ENCODE measurements around the gene PHLDB1.
"Not testable (repeated sequence)": the region's sequence is repeated elsewhere in the genome, so short reads cannot be mapped to it uniquely, and the experiment has no call there.

Gene PHLDB1

DNA sequence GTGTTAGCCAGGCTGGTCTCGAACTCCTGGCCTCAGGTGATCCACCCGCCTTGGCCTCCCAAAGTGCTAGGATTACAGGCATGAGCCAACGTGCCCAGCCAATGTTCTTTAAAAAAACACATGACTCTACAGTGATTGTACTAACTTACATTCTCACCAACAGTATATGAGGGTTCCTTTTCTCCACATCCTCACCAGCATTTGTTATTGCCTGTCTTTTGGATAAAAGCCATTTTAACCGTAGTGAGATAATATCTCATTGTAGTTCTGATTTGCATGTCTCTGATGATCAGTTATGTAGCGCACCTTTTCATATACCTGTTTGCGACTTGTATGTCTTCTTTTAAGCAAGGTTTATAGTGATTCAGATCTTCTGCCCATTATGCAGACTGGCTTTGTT is 75.5 kb downstream of the PHLDB1 start:
- in situ Hi-C loops (cut with HindIII; ENCODE audit: low sequenced_read_pairs) = not testable (repeated sequence)

DNA sequence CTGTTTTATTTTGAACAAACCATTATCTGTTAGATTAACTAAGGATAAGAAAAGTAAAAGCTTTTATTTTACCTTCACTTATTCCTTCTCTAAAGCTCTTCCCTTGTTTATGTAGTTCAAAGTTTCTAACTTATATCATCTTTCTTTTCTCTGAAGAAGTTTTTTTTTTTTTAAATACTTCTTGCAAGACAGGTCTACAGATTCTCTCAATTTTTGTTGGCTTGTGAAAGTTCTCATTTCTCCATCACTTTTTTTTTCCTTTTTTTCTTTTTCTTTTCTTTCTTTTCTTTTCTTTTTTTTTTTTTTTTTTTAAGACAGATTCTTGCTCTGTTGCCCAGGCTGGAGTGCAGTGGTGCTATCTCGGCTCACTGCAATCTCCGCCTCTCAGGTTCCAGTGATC is 76.8 kb downstream of the PHLDB1 start:
- in situ Hi-C loops (cut with HindIII; ENCODE audit: low sequenced_read_pairs) = no loop called here

DNA sequence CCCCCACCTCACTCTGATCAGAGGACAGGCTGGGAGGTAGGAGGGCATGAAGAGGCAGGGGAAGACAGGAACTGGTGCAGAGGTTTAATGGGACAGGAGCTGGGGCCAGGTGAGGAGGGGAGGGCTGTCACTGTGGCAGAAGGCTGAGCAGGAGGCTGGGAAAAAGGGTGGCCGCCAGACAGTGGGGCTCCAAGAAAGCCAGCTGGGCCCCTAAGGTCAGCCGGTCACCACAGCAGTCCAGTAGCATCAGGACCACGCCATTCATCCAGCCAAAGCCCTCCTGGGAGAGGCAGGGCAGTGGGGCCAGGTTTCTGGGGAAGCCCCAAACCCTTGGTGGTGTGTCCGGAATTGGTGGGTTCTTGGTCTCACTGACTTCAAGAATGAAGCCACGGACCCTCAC is 80.5 kb downstream of the PHLDB1 start:
- in situ Hi-C loops (cut with HindIII; ENCODE audit: low sequenced_read_pairs) = no loop called here

DNA sequence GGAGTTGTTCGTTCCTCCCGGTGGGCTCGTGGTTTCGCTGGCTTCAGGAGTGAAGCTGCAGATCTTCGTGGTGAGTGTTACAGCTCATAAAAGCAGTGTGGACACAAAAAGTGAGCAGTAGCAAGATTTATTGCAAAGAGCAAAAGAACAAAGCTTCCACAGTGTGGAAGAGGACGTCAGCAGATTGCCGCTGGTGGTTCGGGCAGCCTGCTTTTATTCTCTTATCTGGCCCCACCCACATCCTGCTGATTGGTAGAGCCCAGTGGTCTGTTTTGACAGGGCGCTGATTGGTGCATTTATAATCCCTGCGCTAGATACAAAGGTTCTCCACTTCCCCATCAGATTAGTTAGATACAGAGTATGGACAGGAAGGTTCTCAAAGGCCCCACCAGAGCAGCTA is 80.9 kb downstream of the PHLDB1 start:
- in situ Hi-C loops (cut with HindIII; ENCODE audit: low sequenced_read_pairs) = not testable (repeated sequence)

DNA sequence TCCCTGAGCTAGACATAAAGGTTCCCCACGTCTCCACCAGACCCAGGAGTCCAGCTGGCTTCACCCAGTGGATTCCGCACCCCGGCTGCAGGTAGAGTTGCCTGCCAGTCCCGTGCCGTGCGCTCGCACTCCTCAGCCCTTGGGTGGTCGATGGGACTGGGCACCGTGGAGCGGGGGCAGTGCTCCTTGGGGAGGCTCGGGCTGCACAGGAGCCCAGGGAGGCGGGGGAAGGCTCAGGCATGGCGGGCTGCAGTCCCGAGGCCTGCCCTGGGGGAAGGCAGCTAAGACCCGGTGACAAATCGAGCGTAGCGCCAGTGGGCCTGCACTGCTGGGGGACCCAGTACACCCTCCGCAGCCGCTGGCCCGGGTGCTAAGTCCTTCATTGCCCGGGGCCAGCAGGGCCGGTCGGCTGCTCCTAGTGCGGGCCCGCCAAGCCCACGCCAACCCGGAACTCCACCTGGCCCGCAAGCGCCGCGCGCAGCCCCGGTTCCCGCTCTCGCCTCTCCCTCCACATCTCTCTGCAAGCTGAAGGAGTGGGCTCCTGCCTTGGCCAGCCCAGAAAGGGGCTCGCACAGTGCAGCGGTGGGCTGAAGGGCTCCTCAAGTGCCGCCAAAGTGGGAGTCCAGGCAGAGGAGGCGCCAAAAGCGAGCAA is 81.6 kb downstream of the PHLDB1 start:
- in situ Hi-C loops (cut with HindIII; ENCODE audit: low sequenced_read_pairs) = no loop called here

DNA sequence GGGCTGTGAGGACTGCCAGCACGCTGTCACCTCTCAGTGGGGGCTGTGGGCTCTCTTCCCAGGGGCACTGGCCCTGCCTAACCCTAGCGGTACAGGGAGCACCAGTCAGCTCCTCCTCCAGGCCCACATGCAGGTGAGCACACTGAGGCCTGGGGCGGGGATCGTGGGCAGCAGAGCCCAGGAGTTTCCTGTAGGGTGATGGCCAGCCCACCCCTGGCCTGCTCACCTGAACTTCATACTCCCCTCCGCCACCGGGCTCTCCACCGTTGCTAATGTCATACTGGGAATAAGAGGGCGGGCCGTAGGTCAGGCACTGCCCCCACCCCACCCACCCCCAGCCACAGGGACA is 82.1 kb downstream of the PHLDB1 start:
- in situ Hi-C loops (cut with HindIII; ENCODE audit: low sequenced_read_pairs) = no loop called here

DNA sequence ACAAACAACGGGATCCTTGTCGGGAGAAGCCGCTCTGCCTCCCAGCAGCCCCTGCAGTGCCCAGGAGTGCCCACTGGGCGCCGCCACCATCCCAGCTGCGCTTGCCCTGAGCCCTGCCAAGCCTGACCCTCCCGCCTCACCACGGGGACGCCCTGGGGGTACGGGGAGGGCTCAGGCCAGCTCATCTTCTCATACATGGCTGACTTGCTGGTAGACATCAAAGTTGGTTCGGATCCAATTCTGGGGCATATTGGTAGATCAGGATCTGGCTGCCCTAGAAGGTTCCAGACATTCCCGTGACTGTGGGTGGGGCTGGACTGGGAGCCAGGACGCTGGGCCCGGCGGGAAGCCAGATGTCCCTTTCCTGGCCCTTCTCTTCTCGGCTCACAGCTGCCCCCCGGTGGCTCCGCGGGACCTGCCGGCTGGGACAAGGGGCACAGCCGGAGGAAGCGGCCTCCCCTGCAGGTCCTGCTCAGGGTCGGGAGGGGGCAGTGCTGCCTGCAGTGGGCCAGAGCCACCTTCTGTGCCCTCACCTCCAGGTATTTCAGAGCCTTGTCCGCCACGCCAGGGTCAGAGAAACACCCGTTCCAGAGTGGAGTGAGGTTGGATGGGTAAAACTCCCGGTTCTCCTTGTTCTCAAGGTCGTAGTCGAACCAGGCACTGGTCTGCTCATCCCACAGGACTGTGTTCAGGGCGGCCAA is 82.6 kb downstream of the PHLDB1 start:
- in situ Hi-C loops (cut with HindIII; ENCODE audit: low sequenced_read_pairs) = no loop called here

DNA sequence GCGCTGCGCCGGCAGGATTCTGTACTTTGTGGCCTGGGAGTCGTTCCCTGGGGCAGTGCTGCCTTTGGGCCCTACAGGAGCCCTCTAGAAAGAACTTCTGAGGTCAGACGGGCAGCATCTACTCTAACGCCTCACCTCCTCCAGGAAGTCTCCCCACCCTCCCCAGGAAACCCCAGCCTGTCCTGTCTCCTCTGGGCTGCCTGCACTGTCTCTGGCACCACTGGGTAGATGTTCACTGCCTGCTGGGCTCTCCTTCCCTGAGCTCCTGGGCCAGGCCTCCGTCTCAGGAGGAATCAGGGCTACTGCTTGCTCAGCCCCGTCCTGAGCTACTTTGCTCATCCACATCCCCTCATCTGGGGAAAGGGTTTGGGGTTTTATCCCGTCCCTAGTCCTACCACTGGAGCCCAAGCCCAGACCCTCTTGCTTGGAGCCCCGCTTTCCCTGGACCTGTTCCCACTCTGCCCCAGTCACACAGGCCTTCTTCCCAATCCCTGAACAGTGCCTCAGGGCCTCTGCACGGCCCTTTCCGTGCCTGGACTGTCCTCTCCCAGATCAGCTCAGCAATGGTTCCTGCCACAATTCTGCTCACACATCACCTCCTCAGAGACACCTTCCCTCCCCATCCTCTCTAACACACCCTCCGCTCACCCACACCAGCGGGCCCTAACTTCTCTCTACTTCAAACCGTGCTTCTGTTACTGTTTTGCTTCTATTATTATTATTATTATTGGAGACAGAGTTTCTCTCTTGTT is 83.3 kb downstream of the PHLDB1 start:
- in situ Hi-C loops (cut with HindIII; ENCODE audit: low sequenced_read_pairs) = no loop called here

DNA sequence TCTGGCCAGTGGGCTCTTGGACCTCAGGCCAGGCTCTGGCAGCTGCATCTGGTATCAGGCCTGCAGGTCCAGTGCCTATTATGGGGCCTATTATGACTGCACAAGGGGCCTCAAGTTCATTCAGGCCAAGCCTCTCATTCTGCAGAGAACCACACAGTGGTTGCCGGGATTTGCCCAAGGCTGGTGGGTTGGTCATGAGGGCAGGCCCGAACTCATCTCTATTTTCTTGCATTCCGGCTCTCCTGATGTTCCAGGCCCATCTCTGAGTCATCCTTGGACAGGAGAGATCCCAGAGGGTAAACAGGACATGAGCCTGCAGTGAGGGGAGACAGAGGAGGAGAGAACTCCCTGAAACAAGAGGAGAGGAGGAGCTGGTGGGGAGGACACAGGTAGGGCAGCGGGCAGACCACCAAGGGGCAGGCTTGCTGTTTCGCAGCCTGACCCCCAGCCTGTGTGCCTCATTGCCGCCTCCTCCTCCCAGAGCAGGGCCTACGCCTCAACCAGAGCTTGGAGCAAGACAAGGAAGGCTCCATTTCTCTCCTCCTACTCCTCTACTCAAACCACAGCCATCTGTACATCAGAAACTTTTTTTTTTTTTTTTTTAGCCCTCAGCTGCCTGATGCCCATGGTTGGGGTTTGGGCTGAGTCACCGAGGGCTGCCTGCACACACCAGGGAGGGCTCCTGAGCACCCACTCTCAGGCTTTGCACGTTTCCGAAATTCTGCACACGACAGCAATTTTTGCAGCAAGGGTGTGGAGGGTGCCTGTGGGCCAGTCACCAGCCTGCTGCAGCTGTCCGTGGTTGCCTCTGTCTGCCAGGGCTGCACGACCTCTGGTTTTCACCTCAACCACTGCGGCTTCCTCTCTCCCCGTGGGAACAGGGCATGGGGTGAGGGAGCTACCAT is 84.8 kb downstream of the PHLDB1 start:
- in situ Hi-C loops (cut with HindIII; ENCODE audit: low sequenced_read_pairs) = no loop called here

DNA sequence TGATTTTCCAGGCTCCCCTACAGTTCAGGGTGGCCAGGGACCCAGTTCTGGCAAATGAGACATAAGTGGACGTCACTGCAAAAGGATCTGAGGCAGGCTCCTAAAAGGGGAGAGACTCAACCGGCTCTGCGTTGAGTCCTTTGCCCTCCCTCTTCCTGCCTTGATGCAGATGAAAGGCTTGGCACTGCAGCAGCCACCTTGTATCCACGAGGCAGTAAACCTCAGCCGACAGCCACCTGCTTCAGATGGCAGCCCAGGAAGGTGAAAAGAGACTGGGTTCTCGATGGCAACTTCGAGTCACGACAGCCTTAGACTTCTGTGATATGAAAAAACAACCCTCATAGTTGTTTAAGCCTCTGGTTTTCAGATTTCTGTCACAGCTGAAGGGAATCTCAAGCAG is 86.8 kb downstream of the PHLDB1 start:
- in situ Hi-C loops (cut with HindIII; ENCODE audit: low sequenced_read_pairs) = no loop called here

DNA sequence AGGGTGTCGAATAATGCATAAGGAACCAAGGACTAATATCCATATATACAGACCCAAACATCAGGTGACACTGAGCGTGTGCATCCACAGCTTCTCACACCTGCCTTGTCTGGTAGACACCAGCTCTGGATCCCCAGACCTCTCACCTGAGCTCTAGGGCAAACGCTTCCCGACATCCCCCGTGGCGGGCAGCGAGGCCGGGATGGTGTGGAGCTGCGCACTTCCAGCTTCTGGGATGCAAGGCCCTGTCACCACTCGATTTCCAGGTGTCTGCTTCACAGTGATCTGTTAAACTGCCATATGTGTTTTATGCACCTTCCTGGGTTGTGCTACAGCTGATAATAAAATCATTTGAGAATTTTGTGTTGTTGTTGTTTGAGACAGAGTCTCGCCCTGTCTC is 87.4 kb downstream of the PHLDB1 start:
- in situ Hi-C loops (cut with HindIII; ENCODE audit: low sequenced_read_pairs) = no loop called here

DNA sequence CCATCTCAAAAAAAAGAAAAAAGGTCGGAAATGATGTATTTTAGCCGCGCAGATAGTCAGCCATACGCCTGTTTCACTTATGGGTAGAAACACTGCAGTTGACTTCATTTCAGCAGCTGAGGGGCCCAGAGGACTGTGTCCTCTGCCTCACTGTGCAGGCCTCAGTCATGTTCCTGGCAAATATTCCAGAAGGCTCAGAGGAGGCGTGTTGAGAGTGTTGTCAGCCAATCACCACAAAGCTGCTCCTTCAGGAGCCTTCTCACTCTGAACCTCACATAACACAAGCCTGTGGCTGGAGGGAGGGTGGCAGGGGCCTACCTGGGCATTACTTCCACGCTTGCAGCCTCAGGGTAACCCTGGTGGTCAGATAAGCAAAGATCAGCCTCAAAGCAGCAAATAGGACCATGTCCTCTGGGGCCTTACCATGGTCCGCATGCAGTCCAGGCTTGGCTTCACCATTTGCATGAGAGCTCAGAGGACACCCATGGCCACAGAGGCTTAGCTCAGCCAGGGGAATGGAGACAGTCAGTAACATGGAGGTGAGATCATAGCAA is 89.3 kb downstream of the PHLDB1 start:
- in situ Hi-C loops (cut with HindIII; ENCODE audit: low sequenced_read_pairs) = no loop called here

DNA sequence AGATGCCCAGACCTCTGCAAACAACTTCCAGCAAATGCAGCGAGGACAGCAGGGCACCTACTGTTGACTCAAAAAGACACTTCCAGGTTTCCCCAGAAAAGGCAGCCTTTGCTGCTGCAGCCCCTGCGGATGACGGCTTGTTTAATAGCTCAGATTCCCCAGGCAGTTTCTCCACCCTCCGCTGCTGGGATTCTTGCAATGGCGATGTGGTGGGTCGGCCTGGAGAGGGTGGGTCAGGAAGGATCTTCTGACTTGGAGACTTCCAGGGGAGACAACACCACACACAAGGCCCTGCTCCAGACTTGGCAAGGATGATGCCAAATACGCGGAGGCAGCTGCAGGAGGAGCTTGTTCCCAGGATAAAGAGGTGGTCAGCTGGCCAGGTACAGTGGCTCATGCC is 89.9 kb downstream of the PHLDB1 start:
- in situ Hi-C loops (cut with HindIII; ENCODE audit: low sequenced_read_pairs) = no loop called here

DNA sequence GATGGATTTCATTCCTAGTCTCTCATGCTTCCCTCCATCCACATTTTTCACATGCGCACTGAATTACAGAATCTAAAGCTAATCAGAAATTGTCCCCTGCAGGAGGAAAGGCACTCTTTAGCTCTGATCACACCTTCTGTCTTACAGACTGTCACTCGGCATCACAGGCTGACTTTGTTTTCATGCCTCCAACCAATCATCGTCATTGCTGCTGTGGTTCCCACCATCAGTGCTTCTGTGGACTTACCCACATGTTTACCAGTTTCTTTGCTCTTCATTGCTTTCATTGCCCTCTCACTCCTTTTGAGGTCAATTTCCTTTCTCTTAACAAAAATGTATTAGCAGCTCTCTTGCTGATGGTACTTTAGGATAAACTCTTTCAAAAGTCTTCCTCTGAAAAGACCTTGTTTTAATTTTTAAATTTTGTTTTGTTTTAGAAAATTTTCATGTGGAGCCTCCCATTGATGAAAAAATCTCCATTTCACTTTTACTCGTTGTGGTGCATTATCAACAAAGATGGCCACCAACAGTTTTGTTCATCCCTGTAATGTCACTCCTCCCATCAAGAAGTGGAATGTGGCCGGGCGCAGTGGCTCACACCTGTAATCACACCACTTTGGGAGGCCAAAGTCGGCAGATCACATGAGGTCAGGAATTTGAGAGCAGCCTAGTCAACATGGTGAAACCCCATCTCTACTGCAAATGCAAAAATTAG is 92.2 kb downstream of the PHLDB1 start:
- in situ Hi-C loops (cut with HindIII; ENCODE audit: low sequenced_read_pairs) = loop anchor here (25.0 kb wide), 1 partner anchor 238 kb away; the partner anchor contains the start of gene BCL9L

DNA sequence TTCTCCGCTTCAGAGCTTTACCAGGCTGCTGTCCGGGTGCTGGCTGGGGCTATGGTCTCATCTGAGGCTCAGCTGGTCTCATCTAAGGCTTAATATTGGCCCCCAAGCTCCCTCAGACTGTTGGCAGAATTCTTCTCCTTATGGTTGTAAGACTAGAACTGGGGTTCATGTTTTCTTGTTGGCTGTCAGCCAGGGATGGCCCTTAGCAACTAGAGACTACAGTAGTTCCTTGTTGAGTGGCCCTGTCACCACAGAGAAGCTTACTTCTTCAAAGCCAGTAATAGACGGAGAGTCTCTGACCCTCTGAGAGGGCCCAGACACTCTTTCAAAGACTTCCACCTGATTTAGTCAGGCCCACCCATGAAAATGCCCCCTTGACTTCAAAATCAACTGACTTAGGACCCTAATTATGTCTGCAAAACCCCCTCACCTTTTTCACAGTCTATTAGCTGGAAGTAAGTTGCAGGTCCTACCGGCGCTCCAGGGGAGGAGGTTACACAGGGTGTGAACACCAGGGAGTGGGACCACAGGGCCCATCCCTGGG is 96.2 kb downstream of the PHLDB1 start:
- in situ Hi-C loops (cut with HindIII; ENCODE audit: low sequenced_read_pairs) = loop anchor here (25.0 kb wide), 1 partner anchor 234 kb away; the partner anchor contains the start of gene BCL9L

DNA sequence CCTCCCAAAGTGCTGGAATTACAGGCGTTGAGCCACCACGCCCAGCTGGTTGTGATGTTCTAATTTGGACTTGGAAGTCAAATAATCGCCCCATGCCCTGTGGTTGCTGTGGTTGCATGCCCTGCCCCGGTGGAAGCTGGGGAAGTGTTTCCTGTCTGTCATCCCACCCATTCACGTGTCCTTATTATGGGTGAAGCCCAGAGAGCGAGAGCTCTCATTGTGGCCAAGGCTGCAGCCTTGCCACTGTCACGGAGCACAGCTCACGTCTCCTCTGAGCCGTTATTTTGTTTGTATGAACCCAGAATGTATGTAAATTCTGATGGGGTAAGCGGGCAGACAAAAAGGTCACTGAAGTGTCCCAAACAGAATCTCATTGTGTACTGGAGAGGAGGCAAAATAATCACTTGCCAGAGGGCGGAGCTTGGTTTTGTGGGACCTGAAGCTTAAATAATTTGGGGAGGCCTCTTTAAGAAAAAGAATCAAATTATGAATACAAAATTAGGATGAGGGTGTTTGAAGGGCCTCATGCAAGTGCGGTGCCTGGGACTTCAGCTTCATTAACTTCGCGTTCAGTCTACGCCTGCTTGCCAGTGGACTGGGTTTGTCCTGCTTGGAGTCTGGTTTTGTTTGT is 97.8 kb downstream of the PHLDB1 start:
- in situ Hi-C loops (cut with HindIII; ENCODE audit: low sequenced_read_pairs) = loop anchor here (25.0 kb wide), 1 partner anchor 232 kb away; the partner anchor contains the start of gene BCL9L

DNA sequence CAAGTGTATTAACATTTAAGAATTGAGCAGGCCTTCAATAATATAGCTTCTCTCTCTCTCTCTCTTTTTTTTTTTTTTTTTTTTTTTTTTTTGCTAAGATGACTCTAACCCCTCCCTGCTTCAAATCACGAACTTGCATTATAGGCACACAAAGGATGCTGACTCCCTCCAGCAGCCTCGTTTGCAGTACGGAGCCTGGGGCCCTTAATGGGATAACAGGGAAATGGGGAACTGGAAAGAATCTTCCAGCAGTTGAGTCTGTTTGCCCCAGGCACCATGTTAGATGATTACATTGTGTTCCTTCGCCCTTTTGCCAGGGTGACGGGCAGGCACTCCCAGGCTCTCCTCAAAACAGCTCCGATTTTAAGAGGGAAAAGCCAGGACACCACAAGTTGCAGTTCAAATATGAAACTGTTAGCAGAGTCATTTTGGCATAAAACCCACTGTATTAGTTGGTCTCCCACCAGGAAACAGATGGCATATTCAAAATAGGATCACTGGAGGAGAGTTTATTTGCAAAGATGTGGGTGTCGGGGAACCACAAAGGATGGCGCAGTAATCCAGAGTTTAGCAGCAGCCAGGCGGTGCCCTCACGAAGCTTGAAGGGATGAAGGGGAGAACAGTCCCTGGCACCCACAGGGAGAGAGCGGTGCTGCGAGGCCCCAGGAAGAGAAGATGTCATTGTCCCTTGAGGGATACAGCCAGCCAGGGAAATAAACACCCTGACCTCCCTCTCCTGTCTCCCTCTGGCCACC is 98.6 kb downstream of the PHLDB1 start:
- in situ Hi-C loops (cut with HindIII; ENCODE audit: low sequenced_read_pairs) = loop anchor here (25.0 kb wide), 1 partner anchor 231 kb away; the partner anchor contains the start of gene BCL9L

DNA sequence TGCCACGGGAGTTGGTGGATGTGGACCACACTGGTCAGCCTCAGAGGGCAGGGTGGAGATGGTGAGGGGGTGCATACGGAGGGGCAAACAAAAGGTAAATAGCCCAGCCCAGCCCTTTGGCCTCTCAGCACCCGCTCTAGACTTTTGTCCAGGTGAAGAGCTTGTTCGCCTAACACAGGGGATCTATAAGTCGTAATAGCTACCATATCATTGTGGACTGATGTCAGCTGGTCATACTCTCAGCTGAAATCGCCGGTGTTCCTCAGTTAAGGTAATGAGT is 99.1 kb downstream of the PHLDB1 start:
- in situ Hi-C loops (cut with HindIII; ENCODE audit: low sequenced_read_pairs) = loop anchor here (25.0 kb wide), 1 partner anchor 231 kb away; the partner anchor contains the start of gene BCL9L
